Measurements from ENCODE around the gene PRADC1.

DNA sequence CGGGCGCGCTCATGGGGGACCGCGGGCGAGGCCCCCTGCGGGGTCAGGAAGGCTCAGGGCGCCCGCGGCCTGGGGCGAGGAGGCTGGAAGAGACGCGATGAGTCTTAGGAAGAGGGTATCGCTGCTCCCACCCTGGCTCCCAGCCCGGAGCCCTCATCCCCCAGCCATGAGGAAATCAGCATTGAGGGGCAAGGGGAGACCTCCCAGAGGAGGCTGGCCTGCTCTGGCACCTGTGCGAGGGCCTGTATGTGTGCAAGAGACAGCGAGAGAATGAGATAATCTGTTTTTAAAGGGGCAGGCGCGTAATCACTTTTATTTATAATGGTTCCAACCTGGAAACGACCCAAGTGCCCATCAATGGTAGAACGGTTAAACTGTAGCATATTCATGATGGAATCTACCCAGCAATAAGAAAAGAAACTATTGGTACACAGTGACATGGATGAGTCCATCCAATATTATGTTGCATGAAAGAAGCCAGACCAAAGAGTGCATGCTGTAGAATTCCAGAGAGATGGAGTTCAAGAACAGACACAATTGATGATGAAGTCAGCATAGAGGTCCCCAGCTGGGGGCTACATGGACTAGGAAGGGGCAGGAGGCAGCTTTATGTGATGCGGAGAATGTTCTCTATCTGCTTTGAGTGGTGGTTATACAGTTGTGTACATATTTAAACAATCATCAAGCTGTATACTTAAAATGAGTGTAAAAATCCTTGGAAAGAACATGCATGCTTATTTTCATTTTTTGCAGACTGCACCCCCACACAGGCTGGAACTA, 36.8 kb upstream of the PRADC1 start:
- TF ChIP-seq, protein P1, sequence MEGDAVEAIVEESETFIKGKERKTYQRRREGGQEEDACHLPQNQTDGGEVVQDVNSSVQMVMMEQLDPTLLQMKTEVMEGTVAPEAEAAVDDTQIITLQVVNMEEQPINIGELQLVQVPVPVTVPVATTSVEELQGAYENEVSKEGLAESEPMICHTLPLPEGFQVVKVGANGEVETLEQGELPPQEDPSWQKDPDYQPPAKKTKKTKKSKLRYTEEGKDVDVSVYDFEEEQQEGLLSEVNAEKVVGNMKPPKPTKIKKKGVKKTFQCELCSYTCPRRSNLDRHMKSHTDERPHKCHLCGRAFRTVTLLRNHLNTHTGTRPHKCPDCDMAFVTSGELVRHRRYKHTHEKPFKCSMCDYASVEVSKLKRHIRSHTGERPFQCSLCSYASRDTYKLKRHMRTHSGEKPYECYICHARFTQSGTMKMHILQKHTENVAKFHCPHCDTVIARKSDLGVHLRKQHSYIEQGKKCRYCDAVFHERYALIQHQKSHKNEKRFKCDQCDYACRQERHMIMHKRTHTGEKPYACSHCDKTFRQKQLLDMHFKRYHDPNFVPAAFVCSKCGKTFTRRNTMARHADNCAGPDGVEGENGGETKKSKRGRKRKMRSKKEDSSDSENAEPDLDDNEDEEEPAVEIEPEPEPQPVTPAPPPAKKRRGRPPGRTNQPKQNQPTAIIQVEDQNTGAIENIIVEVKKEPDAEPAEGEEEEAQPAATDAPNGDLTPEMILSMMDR (IDR thresholded peaks at IDR 0.05 in 2 of 3, conservative IDR thresholded peaks at IDR 0.05 in 1 of 3; ENCODE audit: borderline replicate concordance in 1 of 3, insufficient read depth in 1 of 3, low read depth in 2 of 3, low read length in 2 of 3): no peak
- TF ChIP-seq EZH2 (IDR thresholded peaks at IDR 0.05): no peak
- TF ChIP-seq YY1 (IDR thresholded peaks at IDR 0.05; ENCODE audit: extremely low read depth, insufficient replicate concordance, low read depth, low read length): no peak
- TF ChIP-seq POLR2A (IDR thresholded peaks at IDR 0.05; ENCODE audit: borderline replicate concordance, extremely low read depth, insufficient read depth, insufficient read length): no peak
- TF ChIP-seq, protein P2, sequence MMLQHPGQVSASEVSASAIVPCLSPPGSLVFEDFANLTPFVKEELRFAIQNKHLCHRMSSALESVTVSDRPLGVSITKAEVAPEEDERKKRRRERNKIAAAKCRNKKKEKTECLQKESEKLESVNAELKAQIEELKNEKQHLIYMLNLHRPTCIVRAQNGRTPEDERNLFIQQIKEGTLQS (IDR thresholded peaks at IDR 0.05): no peak
- TF ChIP-seq EGR1 (IDR thresholded peaks at IDR 0.05; ENCODE audit: low read depth): no peak
- TF ChIP-seq JUND (IDR thresholded peaks at IDR 0.05): no peak

All from HCT116 (cell line).